MCF 10A (cell line): Measurements from ENCODE around the gene SCN8A. TPM values are rescaled to one million over a fixed set of nuclear protein-coding genes. Genes with fewer than 3 reads are reported as not detected.

Experiments
- BruUV-seq: library from RNA; stranded (reverse); fragments of 400-500 nt; replicated peaks from 2 replicates; lab custom pipeline; 2021; lab: Mats Ljungman, UMichigan
- CTCF ChIA-PET: fragments of 300-600 bp; sonication (Branson Sonifier 250); formaldehyde crosslinking; extraction: SDS; loops from one replicate; lab custom pipeline; 2021; ENCODE audit warnings: antibody characterized with exemption, inconsistent platforms; lab: Yijun Ruan, JAX
- POLR2A ChIA-PET: fragments of 300-600, 350-650 bp; sonication (Branson Sonifier 250); formaldehyde crosslinking; extraction: SDS; loops from one replicate; lab custom pipeline; 2020; ENCODE audit warnings: antibody characterized with exemption, inconsistent platforms; lab: Yijun Ruan, JAX
- DNase-seq: peaks from one replicate; pipeline ENCODE4 v3.0.0-alpha.2; 2018; ENCODE audit not compliant: unreplicated experiment
- H3K27ac Mint-ChIP-seq: one replicate; pipeline ENCODE4 v1.8.0; 2022; ENCODE audit warnings: mild to moderate bottlenecking, low read depth, mixed read lengths; ENCODE audit not compliant: unreplicated experiment
- H3K27me3 Mint-ChIP-seq: one replicate; pipeline ENCODE4 v1.8.0; 2022; ENCODE audit warnings: mixed read lengths; ENCODE audit not compliant: insufficient read depth, unreplicated experiment
- H3K36me3 Mint-ChIP-seq: one replicate; pipeline ENCODE4 v1.8.0; 2022; ENCODE audit warnings: mild to moderate bottlenecking, moderate library complexity, mixed read lengths; ENCODE audit not compliant: insufficient read depth, unreplicated experiment
- H3K4me1 Mint-ChIP-seq: one replicate; pipeline ENCODE4 v1.8.0; 2022; ENCODE audit warnings: mixed read lengths; ENCODE audit not compliant: insufficient read depth, unreplicated experiment
- H3K4me3 Mint-ChIP-seq: one replicate; pipeline ENCODE4 v1.8.0; 2022; ENCODE audit warnings: mild to moderate bottlenecking, moderate library complexity, mixed read lengths; ENCODE audit not compliant: unreplicated experiment
- H3K9me3 Mint-ChIP-seq: one replicate; pipeline ENCODE4 v1.8.0; 2022; ENCODE audit warnings: mixed read lengths; ENCODE audit not compliant: unreplicated experiment
- CTCF ChIP-seq: fragments of 200-600 bp; IDR thresholded peaks from one replicate; pipeline ENCODE4 v1.8.0; 2022; ENCODE audit warnings: antibody characterized with exemption, mild to moderate bottlenecking; ENCODE audit not compliant: unreplicated experiment
- intact Hi-C: fragments of 100-400 bp; cut with micrococcal nuclease; formaldehyde crosslinking; loops from 2 replicates; pipeline ENCODE4 v1.14.1; 2022
- total RNA-seq: library from RNA; stranded (reverse); gene quantifications from 2 replicates; pipeline ENCODE4 v1.2.3, GENCODE V29; 2022

Gene SCN8A
- total RNA-seq, 1 experiment from 2014 or later = 0.70 TPM

- POLR2A ChIA-PET = no interaction called here
- no peak for DNase-seq
- Mint-ChIP-seq H3K4me3 (no peak overlapping the region), H3K27me3 (peaks cover 53% of the 10 kb centered on the region), H3K27ac (no peak overlapping the region), H3K9me3 (no peaks in the 10 kb centered on the region), H3K4me1 (no peaks in the 10 kb centered on the region), H3K36me3 (no peaks in the 10 kb centered on the region)
- TF ChIP-seq CTCF = no peak
- intact Hi-C loops = no loop called here
- BruUV-seq = no TSS peak
- CTCF ChIA-PET = interaction anchor here (0.8 to 2.4 kb wide), 2 partner anchors 25 to 73 kb away, joined by 3 to 7 read pairs; no protein-coding TSS in a partner anchor
These were observed 259.3 kb downstream of the SCN8A start for GRCh38 chr12:51850081-51850964.

- ChIA-PET POLR2A (no interaction called here), CTCF (interaction anchor here (0.8 to 2.4 kb wide), 2 partner anchors 24 to 72 kb away, joined by 3 to 7 read pairs; no protein-coding TSS in a partner anchor)
- Mint-ChIP-seq H3K4me1 (no peaks in the 10 kb centered on the region), H3K36me3 (no peaks in the 10 kb centered on the region), H3K4me3 (no peak overlapping the region), H3K27ac (no peak overlapping the region), H3K27me3 (peaks cover 53% of the 10 kb centered on the region), H3K9me3 (no peaks in the 10 kb centered on the region)
- no peak for DNase-seq
- no peak for TF ChIP-seq CTCF
- BruUV-seq = no TSS peak
- intact Hi-C loops = no loop called here
These were observed 259.9 kb downstream of the SCN8A start for GRCh38 chr12:51850965-51851299.

GRCh38 chr12:51851413-51852124 lies 260.5 kb downstream of the SCN8A start:
- Mint-ChIP-seq H3K4me3 (no peak overlapping the region), H3K27ac (no peak overlapping the region), H3K4me1 (no peaks in the 10 kb centered on the region), H3K36me3 (no peaks in the 10 kb centered on the region), H3K27me3 (peaks cover 53% of the 10 kb centered on the region), H3K9me3 (no peaks in the 10 kb centered on the region)
- CTCF ChIA-PET = interaction anchor here (2.4 kb wide), 1 partner anchor 23 kb away, joined by 7 read pairs; no protein-coding TSS in a partner anchor
- POLR2A ChIA-PET = no interaction called here
- DNase-seq = no peak
- no TSS peak for BruUV-seq
- intact Hi-C loops = no loop called here
- TF ChIP-seq CTCF = no peak
